Activated T-cell treated with anti-CD3 and anti-CD28 coated beads, Interleukin-2, amount 50 U/mL, for 4 hours (primary cell): ENCODE results near the gene BRD3. TPM values are rescaled to one million over a fixed set of nuclear protein-coding genes. Genes with fewer than 3 reads are reported as not detected.

Experiments used
- ATAC-seq, 2 donors: fragments of 200-7000 bp; cut with Tn5 transposase; one replicate each; pipeline ENCODE4 v1.10.0; 2021
- DNase-seq: peaks from one replicate; pipeline ENCODE4 v3.0.0-alpha.2; 2020
- H3K27me3 Mint-ChIP-seq: one replicate; pipeline ENCODE4 v1.8.0; 2021; ENCODE audit warnings: low read depth, mixed read lengths
- H3K36me3 Mint-ChIP-seq: one replicate; pipeline ENCODE4 v1.8.0; 2022; ENCODE audit warnings: mixed read lengths; ENCODE audit not compliant: insufficient read depth
- H3K4me1 Mint-ChIP-seq: one replicate; pipeline ENCODE4 v1.8.0; 2021; ENCODE audit warnings: low read depth, mixed read lengths
- H3K4me3 Mint-ChIP-seq: one replicate; pipeline ENCODE4 v1.8.0; 2021; ENCODE audit warnings: mild to moderate bottlenecking, moderate library complexity, mixed read lengths
- H3K9me3 Mint-ChIP-seq: one replicate; pipeline ENCODE4 v1.8.0; 2021; ENCODE audit warnings: mixed read lengths
- total RNA-seq, 3 donors: library from RNA; stranded (reverse); gene quantifications; one replicate each; pipeline ENCODE4 v1.2.1, GENCODE V29; 2021

Gene BRD3
- total RNA-seq, 3 donors from 2014 or later: 29.3 to 38.2 (median 32.4) TPM

- H3K9me3 Mint-ChIP-seq: no peaks in the 10 kb centered on the region
- H3K36me3 Mint-ChIP-seq: peaks cover 18% of the 10 kb centered on the region
- no peak for ATAC-seq
- H3K4me3 Mint-ChIP-seq: no peak overlapping the region
- no peaks in the 10 kb centered on the region for H3K27me3 Mint-ChIP-seq
- no peak for DNase-seq
- peaks cover 6% of the 10 kb centered on the region for H3K4me1 Mint-ChIP-seq
Measured at GRCh38 chr9:134029248-134030226, 38.3 kb downstream of the BRD3 start.

GRCh38 chr9:134028575-134029247, 39.1 kb downstream of the BRD3 start:
- Mint-ChIP-seq H3K27me3 (no peaks in the 10 kb centered on the region), H3K9me3 (no peaks in the 10 kb centered on the region), H3K4me1 (peaks cover 10% of the 10 kb centered on the region), H3K4me3 (no peak overlapping the region), H3K36me3 (peaks cover 18% of the 10 kb centered on the region)
- no peak for ATAC-seq
- DNase-seq: no peak

DNA sequence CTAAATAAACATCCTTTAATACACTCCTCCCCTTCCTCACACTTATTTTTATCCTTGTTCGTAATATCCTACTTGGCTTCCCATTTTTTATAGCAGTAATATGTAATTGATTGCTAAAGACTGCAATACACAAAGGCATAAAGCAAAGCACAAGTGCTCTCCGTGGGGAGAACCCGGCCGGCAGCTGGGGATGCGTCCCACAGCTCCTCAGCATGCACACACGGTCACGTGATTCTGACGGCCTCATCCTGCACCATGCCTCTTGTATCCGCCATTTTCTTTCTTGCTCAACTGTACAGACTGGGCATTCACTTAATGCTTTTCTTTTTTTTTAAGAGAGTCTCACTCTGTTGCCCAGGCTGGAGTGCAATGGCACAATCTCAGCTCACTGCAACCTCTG, 39.8 kb downstream of the BRD3 start:
- Mint-ChIP-seq H3K4me3 (no peak overlapping the region), H3K27me3 (no peaks in the 10 kb centered on the region), H3K4me1 (peaks cover 10% of the 10 kb centered on the region), H3K36me3 (peaks cover 13% of the 10 kb centered on the region), H3K9me3 (no peaks in the 10 kb centered on the region)
- ATAC-seq (no peak), DNase-seq (no peak)

DNA sequence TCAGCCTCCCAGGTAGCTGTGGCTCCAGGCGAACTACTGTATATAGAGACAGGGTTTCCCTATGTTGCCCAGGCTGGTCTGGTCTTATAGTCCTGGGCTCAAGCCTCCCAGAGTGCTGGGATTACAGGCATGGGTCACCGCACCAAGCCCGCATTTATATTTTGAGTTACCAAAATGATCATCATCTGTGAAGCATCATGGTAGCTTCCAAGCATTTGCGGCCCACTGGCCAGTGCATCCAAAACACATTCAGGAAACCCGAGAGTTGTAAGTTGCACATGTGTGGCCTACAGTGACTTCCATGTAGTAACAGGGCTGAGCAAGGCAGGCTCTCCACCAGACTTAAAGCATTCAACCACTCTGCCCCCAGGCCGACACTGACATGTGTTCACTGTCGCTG, 40.3 kb downstream of the BRD3 start:
- no peak for ATAC-seq
- Mint-ChIP-seq H3K9me3 (no peaks in the 10 kb centered on the region), H3K4me1 (peaks cover 10% of the 10 kb centered on the region), H3K27me3 (no peaks in the 10 kb centered on the region), H3K36me3 (peaks cover 9% of the 10 kb centered on the region), H3K4me3 (peak overlapping the region; percentile 79)
- DNase-seq: no peak

DNA sequence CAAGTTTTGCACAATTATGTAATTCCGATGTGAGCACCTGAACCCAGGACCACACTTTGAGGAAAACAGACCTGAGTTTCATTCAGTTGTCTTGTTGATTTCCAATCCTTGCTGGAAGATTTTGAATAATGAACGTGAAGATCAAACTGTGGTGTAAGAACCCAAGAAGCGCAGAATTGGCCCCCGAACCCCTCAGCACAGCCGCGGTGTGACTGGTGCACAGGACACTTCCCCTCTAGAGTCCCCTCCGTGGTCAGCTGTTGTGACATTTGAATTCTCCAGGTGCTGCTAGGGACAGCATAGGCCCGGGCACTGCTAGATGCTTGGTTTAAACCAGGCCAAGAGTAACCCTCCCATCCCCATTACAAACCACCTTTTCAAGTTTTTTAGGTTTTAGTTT, 40.8 kb downstream of the BRD3 start:
- peaks cover 10% of the 10 kb centered on the region for H3K4me1 Mint-ChIP-seq
- DNase-seq (no peak), ATAC-seq (no peak)
- no peaks in the 10 kb centered on the region for H3K27me3 Mint-ChIP-seq
- H3K9me3 Mint-ChIP-seq: no peaks in the 10 kb centered on the region
- peak overlapping the region; percentile 79 for H3K4me3 Mint-ChIP-seq
- peaks cover 9% of the 10 kb centered on the region for H3K36me3 Mint-ChIP-seq

- ATAC-seq (no peak), DNase-seq (no peak)
- Mint-ChIP-seq H3K27me3 (no peaks in the 10 kb centered on the region), H3K4me3 (peak overlapping the region; percentile 79), H3K36me3 (peaks cover 9% of the 10 kb centered on the region), H3K4me1 (peaks cover 10% of the 10 kb centered on the region), H3K9me3 (no peaks in the 10 kb centered on the region)
Measured at GRCh38 chr9:134026581-134026980, 41.2 kb downstream of the BRD3 start.

DNA sequence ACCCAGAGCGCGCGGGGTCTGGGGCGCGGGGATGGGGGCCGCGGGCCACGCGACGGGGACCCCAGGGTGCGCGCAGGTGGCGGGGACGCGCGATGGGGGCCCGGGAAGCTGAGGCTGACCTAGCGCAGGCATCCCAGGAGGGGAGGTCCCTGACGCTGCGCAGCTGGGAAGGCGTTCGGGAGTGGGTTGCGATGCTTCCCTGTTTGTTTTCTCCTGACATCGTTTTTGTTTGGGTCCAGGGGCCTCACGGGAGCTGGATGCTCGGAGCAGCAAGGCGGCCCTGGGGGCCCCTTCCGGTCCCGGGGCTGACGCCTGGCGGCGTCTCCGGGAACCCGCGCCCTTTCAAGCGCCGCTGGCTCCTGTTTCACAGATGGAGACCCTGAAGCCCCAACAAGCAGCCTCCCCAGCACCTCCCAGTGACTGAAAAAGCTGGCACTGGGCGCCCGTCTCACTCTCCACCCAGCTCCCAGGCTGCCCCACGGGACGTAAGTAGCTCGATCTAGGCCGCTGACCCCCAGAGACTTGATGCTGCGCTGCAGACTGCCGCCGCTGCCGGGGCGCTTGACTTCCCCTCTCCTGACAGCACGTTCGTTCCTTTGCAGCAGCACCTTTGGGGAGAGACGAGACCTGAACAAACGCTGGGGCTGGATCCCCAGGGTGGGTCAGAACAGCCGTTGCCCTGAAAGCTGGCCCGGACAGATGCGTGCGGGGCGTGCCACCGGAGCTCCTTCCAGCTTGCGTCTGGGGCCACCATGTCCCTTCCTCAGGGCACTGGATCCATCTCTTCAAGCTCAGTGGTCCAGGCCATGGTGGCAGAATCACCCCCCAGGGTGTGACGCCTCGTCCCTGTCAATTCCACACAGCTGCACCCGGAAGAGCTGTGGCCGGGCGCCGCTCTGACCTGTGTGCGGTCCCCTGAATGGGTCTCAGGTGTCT, 42.0 kb downstream of the BRD3 start:
- ATAC-seq: peak; percentile 57 to 65
- peaks cover 7% of the 10 kb centered on the region for H3K36me3 Mint-ChIP-seq
- H3K9me3 Mint-ChIP-seq: no peaks in the 10 kb centered on the region
- peaks cover 10% of the 10 kb centered on the region for H3K4me1 Mint-ChIP-seq
- DNase-seq: peak; percentile 20
- H3K4me3 Mint-ChIP-seq: peak overlapping the region; percentile 79
- no peaks in the 10 kb centered on the region for H3K27me3 Mint-ChIP-seq

DNA sequence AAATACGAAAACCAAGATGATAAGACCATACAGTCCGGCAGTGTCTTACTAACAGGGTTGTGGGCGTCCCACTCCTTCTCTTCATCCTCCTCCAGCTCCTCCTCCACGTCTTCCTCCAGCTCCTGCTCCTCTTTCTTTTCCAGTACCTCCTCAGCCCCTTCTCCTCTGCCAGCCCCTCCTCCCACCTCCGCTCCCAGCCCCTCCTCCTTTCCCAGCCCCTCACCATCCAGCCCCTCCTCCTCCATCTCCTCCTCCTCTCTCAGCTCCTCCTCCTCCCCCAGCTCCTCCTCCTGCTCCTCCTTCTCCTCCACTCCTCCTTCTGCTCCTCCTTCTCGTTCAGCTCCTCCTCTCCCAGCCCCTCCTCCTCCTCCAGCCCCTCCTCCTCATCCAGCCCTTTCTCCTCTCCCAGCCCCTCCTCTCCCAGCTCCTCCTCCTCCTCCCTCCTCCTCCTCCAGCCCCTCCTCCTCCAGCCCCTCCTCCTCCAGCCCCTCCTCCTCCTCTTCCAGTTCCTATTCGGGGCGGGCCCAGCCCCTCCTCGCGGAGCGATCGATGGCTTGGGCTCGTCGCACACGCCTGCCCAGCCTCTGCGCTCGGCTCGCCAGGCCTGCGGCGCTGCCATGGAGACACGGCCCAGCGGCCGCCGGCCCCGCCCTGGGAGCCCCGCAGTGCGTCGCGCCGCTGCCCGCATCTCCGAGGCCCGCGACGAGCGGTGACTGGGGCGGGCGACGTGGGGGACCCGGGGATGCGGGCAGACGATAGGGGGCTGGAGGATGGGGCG, 42.8 kb downstream of the BRD3 start, which contains the start of gene BRD3OS:
Gene BRD3OS, plus strand, starts transcription at position 654 of the 778 bp plus-strand sequence. CDS start 1,267 bp downstream, outside the sequence.
- H3K27me3 Mint-ChIP-seq: no peaks in the 10 kb centered on the region
- no peaks in the 10 kb centered on the region for H3K9me3 Mint-ChIP-seq
- DNase-seq (peak; percentile 87), ATAC-seq (peak; percentile 93 to 96)
- H3K4me3 Mint-ChIP-seq: peak within 1 kb of the TSS; percentile 79
- peaks cover 10% of the 10 kb centered on the region for H3K4me1 Mint-ChIP-seq
- peaks cover 5% of the 10 kb centered on the region for H3K36me3 Mint-ChIP-seq

DNA sequence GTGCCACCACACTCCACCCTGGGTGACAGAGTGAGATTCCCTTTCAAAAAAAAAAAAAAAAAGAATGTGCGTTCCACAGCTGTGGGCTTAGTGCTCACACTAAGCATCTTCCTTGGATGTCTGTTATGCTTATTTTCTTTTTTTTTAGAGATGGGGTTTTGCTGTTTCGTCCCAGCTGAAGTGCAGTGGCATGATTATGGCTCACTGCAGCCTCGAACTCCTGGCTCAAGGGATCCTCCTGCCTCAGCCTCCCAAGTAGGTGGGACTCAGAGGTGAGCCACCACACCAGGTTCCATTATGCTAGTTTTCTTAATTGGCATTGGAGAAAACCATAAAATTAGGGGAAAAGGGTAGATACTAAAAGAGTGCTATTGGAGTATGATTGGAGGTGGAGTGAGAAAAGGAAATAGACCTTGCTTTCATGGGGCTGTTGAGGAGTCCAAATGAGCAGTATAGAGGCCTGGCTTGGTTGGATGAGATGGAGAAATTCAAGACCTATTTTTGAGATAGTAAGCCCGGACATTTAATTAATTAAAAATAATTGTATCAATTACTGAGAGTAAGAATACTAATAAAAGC, 43.5 kb downstream of the BRD3 start:
- Mint-ChIP-seq H3K27me3 (no peaks in the 10 kb centered on the region), H3K36me3 (peaks cover 5% of the 10 kb centered on the region), H3K4me3 (peak overlapping the region; percentile 49), H3K4me1 (peaks cover 10% of the 10 kb centered on the region), H3K9me3 (no peaks in the 10 kb centered on the region)
- DNase-seq (no peak), ATAC-seq (no peak)

GRCh38 chr9:134014946-134015345, 52.9 kb downstream of the BRD3 start:
- no peak for DNase-seq
- no peaks in the 10 kb centered on the region for H3K36me3 Mint-ChIP-seq
- no peak overlapping the region for H3K4me3 Mint-ChIP-seq
- H3K27me3 Mint-ChIP-seq: no peaks in the 10 kb centered on the region
- H3K4me1 Mint-ChIP-seq: no peaks in the 10 kb centered on the region
- H3K9me3 Mint-ChIP-seq: no peaks in the 10 kb centered on the region
- no peak for ATAC-seq

DNA sequence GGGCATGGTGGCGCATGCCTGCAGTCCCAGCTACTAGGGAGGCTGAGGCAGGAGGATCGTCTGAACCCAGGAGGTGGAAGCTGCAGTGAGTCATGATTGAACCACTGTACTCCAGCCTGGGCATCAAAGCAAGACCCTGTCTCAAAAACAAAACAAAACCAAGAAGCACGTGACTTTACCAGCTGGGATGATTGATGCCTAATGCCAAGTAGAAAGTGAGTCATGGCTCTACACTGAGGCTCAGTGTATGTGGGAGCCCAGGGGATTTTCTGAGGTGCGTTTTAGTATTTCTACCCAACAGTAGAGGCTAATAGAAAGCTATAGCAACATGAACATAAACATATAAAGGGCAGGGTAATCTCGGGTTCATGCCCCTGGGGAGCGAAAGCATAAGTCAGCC, 56.4 kb downstream of the BRD3 start:
- Mint-ChIP-seq H3K27me3 (peaks cover 6% of the 10 kb centered on the region), H3K4me1 (no peaks in the 10 kb centered on the region), H3K9me3 (no peaks in the 10 kb centered on the region), H3K4me3 (no peak overlapping the region), H3K36me3 (no peaks in the 10 kb centered on the region)
- DNase-seq (no peak), ATAC-seq (no peak)

DNA sequence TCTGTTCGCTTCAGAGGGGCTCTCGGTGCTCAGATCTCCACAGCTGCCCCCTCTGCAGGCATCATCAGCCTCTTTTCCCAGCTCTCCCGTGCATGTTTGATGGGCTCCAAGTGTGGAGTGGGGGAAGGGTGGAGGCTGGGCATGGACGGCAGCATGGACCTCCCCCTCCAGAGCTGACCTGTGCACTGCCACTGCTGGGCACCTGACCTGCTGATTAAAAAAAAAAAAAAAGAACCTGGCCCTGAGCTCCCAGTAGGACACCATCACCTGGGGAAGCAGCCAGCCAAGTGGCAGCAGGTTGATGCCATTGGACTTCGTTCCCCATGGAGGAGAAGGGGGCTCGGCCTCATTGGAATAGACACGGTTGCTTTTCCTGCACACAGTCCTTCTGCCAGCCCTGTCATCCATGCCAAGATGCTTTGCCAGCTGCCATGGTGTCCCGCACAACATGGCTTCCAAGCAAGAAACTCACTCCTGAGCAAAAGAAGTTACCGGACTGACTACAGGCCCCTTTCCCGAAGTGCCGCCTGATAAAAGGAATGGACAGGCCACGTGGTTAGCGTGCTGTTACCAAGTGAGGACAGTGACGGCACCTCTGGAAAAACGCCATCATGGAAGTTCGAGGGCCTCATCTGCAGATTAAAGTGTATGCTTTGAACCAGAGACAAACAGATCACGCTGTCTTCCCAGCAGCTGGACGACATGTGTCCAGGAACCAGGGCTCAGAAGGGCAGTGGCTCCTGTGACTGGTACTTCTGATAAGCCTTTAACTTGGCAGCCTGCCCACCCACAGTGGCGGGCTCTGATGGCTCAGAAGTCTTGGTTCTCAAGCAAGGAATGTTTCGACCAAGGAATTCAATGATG, 57.3 kb downstream of the BRD3 start:
- Mint-ChIP-seq H3K9me3 (no peaks in the 10 kb centered on the region), H3K36me3 (no peaks in the 10 kb centered on the region), H3K4me3 (no peak overlapping the region), H3K27me3 (peaks cover 6% of the 10 kb centered on the region), H3K4me1 (no peaks in the 10 kb centered on the region)
- DNase-seq (no peak), ATAC-seq (no peak)
